HEK293 (cell line): ENCODE measurements around the gene SPOCK1.

Experiments
- CTCF ChIA-PET: fragments of 350-600 bp; formaldehyde crosslinking; extraction: SDS; loops from one replicate; lab custom pipeline; 2021; ENCODE audit warnings: antibody characterized with exemption; lab: Yijun Ruan, JAX
- POLR2A ChIA-PET: fragments of 300-600 bp; formaldehyde crosslinking; extraction: SDS; loops from one replicate; lab custom pipeline; 2020; ENCODE audit warnings: antibody characterized with exemption, inconsistent platforms; lab: Yijun Ruan, JAX
- H3K27ac ChIP-seq: fragments of 200-500 bp; sonication (Bioruptor generic); 2 replicates; pipeline ENCODE4 v1.5.1; 2014; ENCODE audit warnings: low read depth, low read length, control low read depth, inconsistent platforms; ENCODE audit errors: extremely low read depth
- H3K36me3 ChIP-seq, 2 experiments: fragments of 200-500 bp in 1 of 2; sonication (Bioruptor generic) in 1 of 2; 1 replicate in 1 of 2; 2 replicates in 1 of 2; pipeline ENCODE4 v1.5.1; 2014 to 2017; ENCODE audit warnings: inconsistent platforms in 2 of 2, low read length in 2 of 2; ENCODE audit not compliant: control insufficient read depth in 2 of 2, insufficient read depth in 1 of 2
- H3K4me1 ChIP-seq: fragments of 200-500 bp; sonication (Bioruptor generic); 2 replicates; pipeline ENCODE4 v1.5.1; 2014; ENCODE audit warnings: mild to moderate bottlenecking, low read length, inconsistent platforms; ENCODE audit not compliant: control insufficient read depth, insufficient read depth
- H3K4me3 ChIP-seq: 2 replicates; pipeline ENCODE4 v1.5.1; 2011; ENCODE audit warnings: low read depth, mild to moderate bottlenecking, control low read depth, low read length, moderate library complexity
- H3K9me3 ChIP-seq: fragments of 200-500 bp; sonication (Bioruptor generic); 2 replicates; pipeline ENCODE4 v1.5.1; 2014; ENCODE audit warnings: low read depth, low read length, inconsistent platforms; ENCODE audit not compliant: control insufficient read depth, insufficient read depth
- BCL11B ChIP-seq: fragments of 450-650 bp; formaldehyde crosslinking; IDR thresholded peaks from 2 replicates; pipeline ENCODE4 v1.5.1; 2016; ENCODE audit warnings: low read depth, missing biosample characterization, missing genetic modification characterization
- GLI2 ChIP-seq: fragments of 450-650 bp; formaldehyde crosslinking; IDR thresholded peaks from 2 replicates; pipeline ENCODE4; 2017; ENCODE audit warnings: missing biosample characterization, missing genetic modification characterization, low read depth, borderline replicate concordance
- GLIS2 ChIP-seq: fragments of 450-650 bp; formaldehyde crosslinking; IDR thresholded peaks from 2 replicates; pipeline ENCODE4 v1.5.1; 2016; ENCODE audit warnings: missing biosample characterization, missing genetic modification characterization
- HIC1 ChIP-seq: fragments of 450-650 bp; formaldehyde crosslinking; IDR thresholded peaks from 2 replicates; pipeline ENCODE4 v1.5.1; 2016; ENCODE audit warnings: missing biosample characterization, missing genetic modification characterization
- IKZF3 ChIP-seq: fragments of 450-650 bp; IDR thresholded peaks from 2 replicates; pipeline ENCODE4 v1.5.0; 2018; ENCODE audit warnings: missing biosample characterization, mild to moderate bottlenecking, missing genetic modification characterization, moderate library complexity
- KLF7 ChIP-seq: fragments of 450-650 bp; formaldehyde crosslinking; IDR thresholded peaks from 2 replicates; pipeline ENCODE4 v1.5.1; 2016; ENCODE audit warnings: missing biosample characterization, missing genetic modification characterization, borderline replicate concordance
- PATZ1 ChIP-seq: fragments of 450-650 bp; formaldehyde crosslinking; IDR thresholded peaks from 2 replicates; pipeline ENCODE4 v1.5.1; 2016; ENCODE audit warnings: missing biosample characterization, missing genetic modification characterization
- TRIM28 ChIP-seq: IDR thresholded peaks from 2 replicates; pipeline ENCODE4 v1.6.1; 2011; ENCODE audit warnings: low read length, control low read depth, borderline replicate concordance
- ZBTB17 ChIP-seq: fragments of 450-650 bp; formaldehyde crosslinking; IDR thresholded peaks from 2 replicates; pipeline ENCODE4 v1.5.1; 2016; ENCODE audit warnings: missing biosample characterization, missing genetic modification characterization
- ZFP3 ChIP-seq: fragments of 450-650 bp; formaldehyde crosslinking; IDR thresholded peaks from 2 replicates; pipeline ENCODE4 v1.5.1; 2016; ENCODE audit warnings: low read depth, missing biosample characterization, missing genetic modification characterization
- ZNF202 ChIP-seq: fragments of 450-650 bp; formaldehyde crosslinking; IDR thresholded peaks from 2 replicates; pipeline ENCODE4 v1.5.1; 2016; ENCODE audit warnings: missing biosample characterization, missing genetic modification characterization, borderline replicate concordance
- ZNF221 ChIP-seq: fragments of 450-650 bp; formaldehyde crosslinking; IDR thresholded peaks from 2 replicates; pipeline ENCODE4 v1.5.1; 2017; ENCODE audit warnings: missing biosample characterization, missing genetic modification characterization, borderline replicate concordance
- ZNF398 ChIP-seq: fragments of 450-650 bp; formaldehyde crosslinking; IDR thresholded peaks from 2 replicates; pipeline ENCODE4 v1.5.1; 2017; ENCODE audit warnings: missing biosample characterization, missing genetic modification characterization
- ZNF514 ChIP-seq: fragments of 450-650 bp; formaldehyde crosslinking; IDR thresholded peaks from 2 replicates; pipeline ENCODE4 v1.5.1; 2016; ENCODE audit warnings: missing biosample characterization, missing genetic modification characterization
- ZNF571 ChIP-seq: fragments of 450-650 bp; formaldehyde crosslinking; IDR thresholded peaks from 2 replicates; pipeline ENCODE4 v1.5.0; 2017; ENCODE audit warnings: missing biosample characterization, missing genetic modification characterization
- ZSCAN18 ChIP-seq: fragments of 450-650 bp; formaldehyde crosslinking; IDR thresholded peaks from 2 replicates; pipeline ENCODE4 v1.5.1; 2016; ENCODE audit warnings: missing biosample characterization, missing genetic modification characterization
- ZSCAN23 ChIP-seq: fragments of 450-650 bp; formaldehyde crosslinking; IDR thresholded peaks from 2 replicates; pipeline ENCODE4 v1.5.1; 2016; ENCODE audit warnings: missing biosample characterization, missing genetic modification characterization
- ZSCAN5A ChIP-seq: fragments of 450-650 bp; formaldehyde crosslinking; IDR thresholded peaks from 2 replicates; pipeline ENCODE4 v1.5.1; 2016; ENCODE audit warnings: missing biosample characterization, missing genetic modification characterization

SPOCK1 gene

GRCh38 chr5:137398154-137398553, 101.0 kb downstream of the SPOCK1 start:
- no peak overlapping the region for H3K27ac ChIP-seq

GRCh38 chr5:137395011-137395755, 103.9 kb downstream of the SPOCK1 start:
- CTCF ChIA-PET = interaction anchor here (1.1 kb wide), 1 partner anchor 74 kb away, joined by 4 read pairs; no protein-coding TSS in a partner anchor
- Histone ChIP-seq H3K9me3 (no peaks in the 10 kb centered on the region), H3K27ac (no peak overlapping the region), H3K4me1 (no peaks in the 10 kb centered on the region), H3K36me3 (no peaks in the 10 kb centered on the region), H3K4me3 (no peak overlapping the region)
- TF ChIP-seq GLIS2 (tag by site-specific recombination) (no peak), PATZ1 (tag by site-specific recombination) (no peak), ZSCAN18 (no peak), IKZF3 (tag by site-specific recombination) (no peak), GLI2 (no peak), KLF7 (no peak), TRIM28 (no peak), BCL11B (tag by site-specific recombination) (no peak), ZNF571 (tag by site-specific recombination) (no peak), ZSCAN23 (tag by site-specific recombination) (no peak), ZNF221 (no peak), HIC1 (tag by site-specific recombination) (no peak), ZNF514 (no peak), ZSCAN5A (no peak), ZNF202 (tag by site-specific recombination) (no peak), ZNF398 (tag by site-specific recombination) (no peak)
- POLR2A ChIA-PET = no interaction called here

More at GRCh38 chr5:137398154-137398553, 101.0 kb downstream of the SPOCK1 start:
- CTCF ChIA-PET = interaction anchor here (1.0 kb wide), 1 partner anchor 9 kb away, joined by 3 read pairs; no protein-coding TSS in a partner anchor
- Histone ChIP-seq H3K4me1 (no peaks in the 10 kb centered on the region), H3K4me3 (no peak overlapping the region), H3K36me3 (no peaks in the 10 kb centered on the region), H3K9me3 (no peaks in the 10 kb centered on the region)
- POLR2A ChIA-PET = no interaction called here
- TF ChIP-seq ZFP3 (no peak), ZBTB17 (no peak)
